CD4-positive, alpha-beta memory T cell (primary cell): ENCODE measurements around the gene EPN1. TPM values are rescaled to one million over a fixed set of nuclear protein-coding genes. Genes with fewer than 3 reads are reported as not detected.

Experiments
- CTCF ChIA-PET: fragments of 350-600 bp; sonication (Branson Sonifier 250); formaldehyde crosslinking; loops from one replicate; lab custom pipeline; 2021; ENCODE audit warnings: inconsistent platforms; ENCODE audit not compliant: partially characterized antibody; lab: Charles Lee
- POLR2A ChIA-PET: fragments of 350-600 bp; sonication (Branson Sonifier 250); formaldehyde crosslinking; loops from one replicate; lab custom pipeline; 2021; ENCODE audit not compliant: partially characterized antibody; lab: Charles Lee
- DNase-seq, 5 donors: peaks; one replicate each; pipeline versions ENCODE4 v3.0.0 to v3.0.0-alpha.2; 2020 to 2022; ENCODE audit warnings: mixed read lengths in 1 of 5
- H3K27ac ChIP-seq: one replicate; pipeline ENCODE4 v1.7.0; 2013; ENCODE audit warnings: low read depth, low read length
- H3K27me3 ChIP-seq: 2 replicates; pipeline ENCODE4 v1.7.0; 2013; ENCODE audit warnings: mild to moderate bottlenecking, low read length, moderate library complexity; ENCODE audit not compliant: insufficient read depth
- H3K36me3 ChIP-seq: 2 replicates; pipeline ENCODE4 v1.7.0; 2013; ENCODE audit warnings: mild to moderate bottlenecking, low read length, moderate library complexity; ENCODE audit not compliant: insufficient read depth
- H3K4me1 ChIP-seq: 2 replicates; pipeline ENCODE4 v1.7.0; 2013; ENCODE audit warnings: mild to moderate bottlenecking, low read length, moderate library complexity; ENCODE audit not compliant: insufficient read depth
- H3K4me3 ChIP-seq, 2 donors: one replicate each; pipeline ENCODE4 v1.7.0; 2013; ENCODE audit warnings: low read length in 2 of 2, mild to moderate bottlenecking in 1 of 2
- H3K9me3 ChIP-seq, 2 donors: one replicate each; pipeline ENCODE4 v1.7.0; 2013; ENCODE audit warnings: low read length in 2 of 2, control low read depth in 1 of 2; ENCODE audit not compliant: control insufficient read depth in 1 of 2
- H3K27ac Mint-ChIP-seq, 7 donors: one replicate each; pipeline ENCODE4 v1.8.0; 2020 to 2021; ENCODE audit warnings: mixed read lengths in 7 of 7, mild to moderate bottlenecking in 6 of 7, inconsistent platforms in 3 of 7, moderate library complexity in 3 of 7
- H3K27me3 Mint-ChIP-seq, 2 donors: one replicate each; pipeline ENCODE4 v1.8.0; 2020 to 2021; ENCODE audit warnings: mixed read lengths in 2 of 2
- H3K36me3 Mint-ChIP-seq, 2 donors: one replicate each; pipeline ENCODE4 v1.8.0; 2020 to 2021; ENCODE audit warnings: mixed read lengths in 2 of 2, inconsistent platforms in 1 of 2, mild to moderate bottlenecking in 1 of 2
- H3K4me1 Mint-ChIP-seq, 4 donors: one replicate each; pipeline ENCODE4 v1.8.0; 2020 to 2021; ENCODE audit warnings: mixed read lengths in 4 of 4, mild to moderate bottlenecking in 1 of 4
- H3K4me3 Mint-ChIP-seq, 8 donors: one replicate each; pipeline ENCODE4 v1.8.0; 2020 to 2021; ENCODE audit warnings: mixed read lengths in 8 of 8, mild to moderate bottlenecking in 7 of 8, moderate library complexity in 6 of 8, inconsistent platforms in 3 of 8
- H3K9me3 Mint-ChIP-seq, 8 donors: one replicate each; pipeline ENCODE4 v1.8.0; 2020 to 2021; ENCODE audit warnings: mixed read lengths in 8 of 8, mild to moderate bottlenecking in 5 of 8, inconsistent platforms in 3 of 8, moderate library complexity in 1 of 8
- intact Hi-C: fragments of 100-400 bp; cut with micrococcal nuclease; formaldehyde crosslinking; loops from one replicate; pipeline ENCODE4 v1.15.1; 2023
- polyA plus RNA-seq, 2 donors: library from polyadenylated mRNA; unstranded; fragments of 300-500 nt; fragmentation: Illumina TruSeq; gene quantifications; one replicate each; pipeline ENCODE4 v1.2.3, GENCODE V29; 2021
- total RNA-seq, 2 experiments: library from RNA; stranded (reverse); gene quantifications; one replicate each; pipeline ENCODE4 v1.2.3, GENCODE V29; 2021

The EPN1 gene
- total and polyA plus RNA-seq, 4 experiments from 2014 or later = 3.9 to 56.9 (median 34.7) TPM

DNA sequence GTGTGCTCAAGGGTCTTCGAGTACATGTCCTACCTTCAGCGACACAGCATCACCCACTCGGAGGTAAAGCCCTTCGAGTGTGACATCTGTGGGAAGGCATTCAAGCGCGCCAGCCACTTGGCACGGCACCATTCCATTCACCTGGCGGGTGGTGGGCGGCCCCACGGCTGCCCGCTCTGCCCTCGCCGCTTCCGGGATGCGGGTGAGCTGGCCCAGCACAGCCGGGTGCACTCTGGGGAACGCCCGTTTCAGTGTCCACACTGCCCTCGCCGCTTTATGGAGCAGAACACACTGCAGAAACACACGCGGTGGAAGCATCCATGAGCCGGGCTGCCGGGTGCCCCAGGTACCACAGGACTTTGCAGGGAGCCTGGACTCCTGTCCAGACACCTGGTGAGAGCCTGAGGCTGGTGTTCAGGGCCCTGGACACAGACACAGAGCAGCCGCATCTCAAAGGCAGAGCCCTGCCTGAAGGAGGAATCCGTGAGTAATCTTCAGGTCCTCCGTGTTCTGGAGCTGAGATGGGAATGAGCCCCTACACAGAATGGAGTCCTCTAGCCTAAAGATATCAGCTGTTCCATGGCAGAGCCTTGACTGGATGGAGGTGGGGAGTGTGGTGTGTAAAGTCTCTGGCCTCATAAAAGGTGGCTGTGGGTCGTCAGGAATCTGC is 30.0 kb upstream of the EPN1 start:
- H3K36me3 Mint-ChIP-seq = peaks cover 4 to 13% of the 10 kb centered on the region in 2 donors
- H3K27ac Mint-ChIP-seq = peak overlapping the region in 5 of 7 donors; percentile 57 to 90 (median 68)
- H3K27me3 Mint-ChIP-seq = no peaks in the 10 kb centered on the region
- H3K9me3 Mint-ChIP-seq = peaks cover 0 to 1% (median 0%) of the 10 kb centered on the region in 8 donors
- Histone ChIP-seq H3K27me3 (no peaks in the 10 kb centered on the region), H3K27ac (no peak overlapping the region), H3K9me3 (no peaks in the 10 kb centered on the region), H3K4me3 (no peak overlapping the region), H3K4me1 (peaks cover 50% of the 10 kb centered on the region), H3K36me3 (peaks cover 7% of the 10 kb centered on the region)
- ChIA-PET CTCF (interaction anchor here (1.6 to 4.1 kb wide), 3 partner anchors 13 to 177 kb away, joined by 5 to 36 read pairs (median 6); no protein-coding TSS in a partner anchor), POLR2A (interaction anchor here (3.7 to 4.0 kb wide), 2 partner anchors 10 to 11 kb away, joined by 51 to 84 read pairs; partner anchors contain the start of gene U2AF2)
- peak in 1 of 5 donors; percentile 31 for DNase-seq
- H3K4me3 Mint-ChIP-seq = peak overlapping the region; percentile 69 to 96 (median 92)
- H3K4me1 Mint-ChIP-seq = peaks cover 25 to 59% (median 42%) of the 10 kb centered on the region in 4 donors
- intact Hi-C loops = loop anchor here (5.0 kb wide), 3 partner anchors 38 to 528 kb away; partner anchors contain the start of genes PPP1R12C, UBE2S and ZNF865

DNA sequence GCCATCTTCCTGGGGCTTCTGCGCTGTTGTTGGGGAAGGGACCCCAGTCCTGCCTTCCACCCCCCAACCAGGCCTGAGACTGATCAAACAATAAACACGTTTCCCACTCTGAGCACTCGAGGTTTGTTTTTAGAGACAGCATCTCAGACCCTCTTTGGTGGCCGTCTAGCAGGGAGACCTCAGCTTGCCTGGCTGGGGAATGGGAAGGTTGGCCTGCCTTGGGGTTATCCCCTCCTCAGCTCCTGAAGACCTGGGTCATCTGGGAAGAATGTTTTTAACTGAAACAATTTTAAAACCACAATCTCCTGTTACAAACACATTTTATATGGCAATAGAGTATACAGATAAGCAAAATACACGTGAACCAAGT is 29.5 kb upstream of the EPN1 start:
- POLR2A ChIA-PET = interaction anchor here (3.7 to 4.0 kb wide), 2 partner anchors 9 to 12 kb away, joined by 51 to 84 read pairs; partner anchors contain the start of gene U2AF2
- intact Hi-C loops = no loop called here

DNA sequence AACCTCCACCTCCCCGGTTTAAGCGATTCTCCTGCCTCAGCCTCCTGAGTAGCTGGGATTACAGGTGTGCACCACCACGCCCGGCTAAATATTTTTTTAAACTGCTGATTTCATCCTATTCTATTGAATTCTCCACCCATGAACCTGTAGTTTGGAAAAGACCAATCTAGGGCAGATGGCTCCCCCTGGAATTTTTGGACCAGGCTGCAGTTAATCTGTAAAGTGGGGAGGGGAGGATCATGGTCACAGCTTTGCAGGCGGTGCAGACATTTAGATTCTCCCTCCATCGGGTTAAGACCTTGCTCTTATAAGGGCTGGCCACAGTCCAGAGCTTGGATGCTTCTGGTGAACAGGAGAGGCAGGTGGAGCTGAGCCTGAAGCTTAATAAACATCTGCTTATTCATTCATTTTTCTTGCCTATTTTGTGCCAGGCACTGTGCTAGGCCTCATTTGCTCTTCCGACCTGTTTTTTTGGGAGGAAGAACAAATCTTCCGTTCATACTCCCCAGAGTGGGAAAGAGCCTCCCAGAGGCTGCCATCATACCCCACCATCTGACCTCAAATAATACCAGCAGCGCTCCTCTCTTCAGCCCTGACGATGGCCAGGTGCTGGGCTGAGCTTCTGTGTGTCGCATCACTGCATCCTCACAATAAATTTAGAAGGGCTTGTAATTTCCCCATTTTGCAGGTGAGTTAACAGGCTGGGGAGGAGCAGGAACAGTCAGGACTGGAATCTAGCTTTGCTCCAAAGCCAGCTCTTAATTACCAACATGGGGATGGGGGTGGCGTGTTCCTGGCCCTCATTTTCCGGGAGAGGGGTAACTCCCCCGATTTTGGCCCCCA is 27.9 kb upstream of the EPN1 start:
- DNase-seq = no peak
- Histone ChIP-seq H3K27ac (peak overlapping the region; percentile 49), H3K27me3 (no peaks in the 10 kb centered on the region), H3K36me3 (peaks cover 7% of the 10 kb centered on the region), H3K4me1 (peaks cover 33% of the 10 kb centered on the region), H3K9me3 (no peaks in the 10 kb centered on the region), H3K4me3 (peak overlapping the region in 1 of 2 donors; percentile 52)
- peak overlapping the region; percentile 63 to 83 (median 74) for H3K4me3 Mint-ChIP-seq
- H3K27ac Mint-ChIP-seq = peak overlapping the region in 3 of 7 donors; percentile 31 to 55 (median 42)
- intact Hi-C loops = no loop called here
- ChIA-PET CTCF (interaction anchor here (0.9 to 4.1 kb wide), 5 partner anchors 10 to 179 kb away, joined by 4 to 36 read pairs (median 6); no protein-coding TSS in a partner anchor), POLR2A (interaction anchor here (1.0 to 2.1 kb wide), 6 partner anchors 10 to 47 kb away, joined by 3 to 9 read pairs (median 5); partner anchors contain the start of genes FIZ1, ZNF524 and ZNF784)
- H3K9me3 Mint-ChIP-seq = peaks cover 0 to 1% (median 0%) of the 10 kb centered on the region in 8 donors
- peaks cover 16 to 48% (median 29%) of the 10 kb centered on the region in 4 donors for H3K4me1 Mint-ChIP-seq
- no peaks in the 10 kb centered on the region for H3K27me3 Mint-ChIP-seq
- H3K36me3 Mint-ChIP-seq = peaks cover 4 to 13% of the 10 kb centered on the region in 2 donors

More for the DNA sequence above, 29.5 kb upstream of the EPN1 start:
- peaks cover 0 to 1% (median 0%) of the 10 kb centered on the region in 8 donors for H3K9me3 Mint-ChIP-seq
- DNase-seq = no peak
- Histone ChIP-seq H3K9me3 (no peaks in the 10 kb centered on the region), H3K4me1 (peaks cover 45% of the 10 kb centered on the region), H3K4me3 (no peak overlapping the region), H3K27me3 (no peaks in the 10 kb centered on the region), H3K36me3 (peaks cover 7% of the 10 kb centered on the region), H3K27ac (no peak overlapping the region)
- peak overlapping the region in 4 of 7 donors; percentile 50 to 71 (median 62) for H3K27ac Mint-ChIP-seq
- H3K4me3 Mint-ChIP-seq = peak overlapping the region in 7 of 8 donors; percentile 51 to 70 (median 60)
- H3K36me3 Mint-ChIP-seq = peaks cover 4 to 13% of the 10 kb centered on the region in 2 donors
- CTCF ChIA-PET = interaction anchor here (1.6 to 4.1 kb wide), 3 partner anchors 13 to 178 kb away, joined by 5 to 36 read pairs (median 6); no protein-coding TSS in a partner anchor
- H3K4me1 Mint-ChIP-seq = peaks cover 23 to 59% (median 38%) of the 10 kb centered on the region in 4 donors
- H3K27me3 Mint-ChIP-seq = no peaks in the 10 kb centered on the region

DNA sequence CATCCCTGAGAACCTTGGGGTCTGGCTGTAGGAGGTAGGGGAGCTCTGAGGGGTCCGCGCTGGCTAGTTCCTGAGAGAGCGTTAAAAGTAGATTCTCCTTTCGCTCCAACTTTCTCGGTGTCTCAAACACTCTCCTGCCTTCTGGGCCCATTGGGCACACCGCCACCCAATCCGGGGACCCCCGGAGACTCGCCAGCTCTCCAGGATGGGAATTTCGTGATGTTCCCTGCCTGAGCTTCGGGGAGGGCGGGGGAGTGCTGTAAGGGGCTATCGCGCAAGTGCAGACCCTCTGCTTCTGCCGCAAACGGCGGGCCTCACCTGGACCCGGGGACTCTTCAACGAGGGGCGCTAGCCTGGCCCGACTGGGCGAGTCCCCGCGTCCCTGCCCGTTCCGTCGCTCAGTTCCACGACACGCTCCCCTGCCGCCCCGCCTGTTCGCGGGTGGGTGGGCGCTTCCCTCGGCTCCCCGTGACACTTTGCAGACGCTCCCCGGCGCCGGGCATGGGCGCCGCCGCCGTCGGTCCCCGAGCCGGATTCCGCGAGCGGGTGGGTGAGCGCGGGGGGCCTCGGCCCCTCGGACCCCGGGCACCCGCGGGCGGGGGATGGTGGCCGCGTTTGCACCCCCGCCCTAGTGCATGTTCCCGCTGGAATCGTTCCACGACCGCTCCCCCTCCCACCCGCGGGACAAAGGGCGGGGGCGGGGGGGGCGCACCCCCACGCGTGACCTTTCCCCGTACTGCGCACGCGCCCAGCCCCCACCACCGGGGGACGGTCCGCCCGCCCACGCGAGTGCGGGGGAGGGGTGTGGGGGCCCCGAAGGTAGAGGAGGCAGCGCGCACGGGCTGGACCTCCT is 27.1 kb upstream of the EPN1 start, which contains the start of gene CCDC106:
CCDC106 (plus strand) TSS at position 481 of the 853 bp plus-strand sequence. CDS start 835 bp downstream, outside the sequence.
- peak within 1 kb of the TSS; percentile 63 to 83 (median 74) for H3K4me3 Mint-ChIP-seq
- Histone ChIP-seq H3K27me3 (no peaks in the 10 kb centered on the region), H3K9me3 (no peaks in the 10 kb centered on the region), H3K4me1 (peaks cover 31% of the 10 kb centered on the region), H3K36me3 (peaks cover 7% of the 10 kb centered on the region), H3K27ac (peak within 1 kb of the TSS; percentile 49), H3K4me3 (peak within 1 kb of the TSS; percentile 42 to 52)
- ChIA-PET POLR2A (interaction anchor here (1.0 to 2.1 kb wide), 7 partner anchors 9 to 171 kb away, joined by 3 to 9 read pairs (median 4); partner anchors contain the start of genes FIZ1, ZNF524, ZNF628 and ZNF784), CTCF (interaction anchor here (1.9 to 4.1 kb wide), 2 partner anchors 11 to 16 kb away, joined by 9 to 36 read pairs; no protein-coding TSS in a partner anchor)
- H3K4me1 Mint-ChIP-seq = peaks cover 15 to 45% (median 26%) of the 10 kb centered on the region in 4 donors
- H3K9me3 Mint-ChIP-seq = peaks cover 0 to 1% (median 0%) of the 10 kb centered on the region in 8 donors
- no peaks in the 10 kb centered on the region for H3K27me3 Mint-ChIP-seq
- peak in 4 of 5 donors; percentile 38 to 56 (median 44) for DNase-seq
- intact Hi-C loops = no loop called here
- H3K27ac Mint-ChIP-seq = peak within 1 kb of the TSS in 4 of 7 donors; percentile 31 to 55 (median 38)
- peaks cover 4 to 13% of the 10 kb centered on the region in 2 donors for H3K36me3 Mint-ChIP-seq

DNA sequence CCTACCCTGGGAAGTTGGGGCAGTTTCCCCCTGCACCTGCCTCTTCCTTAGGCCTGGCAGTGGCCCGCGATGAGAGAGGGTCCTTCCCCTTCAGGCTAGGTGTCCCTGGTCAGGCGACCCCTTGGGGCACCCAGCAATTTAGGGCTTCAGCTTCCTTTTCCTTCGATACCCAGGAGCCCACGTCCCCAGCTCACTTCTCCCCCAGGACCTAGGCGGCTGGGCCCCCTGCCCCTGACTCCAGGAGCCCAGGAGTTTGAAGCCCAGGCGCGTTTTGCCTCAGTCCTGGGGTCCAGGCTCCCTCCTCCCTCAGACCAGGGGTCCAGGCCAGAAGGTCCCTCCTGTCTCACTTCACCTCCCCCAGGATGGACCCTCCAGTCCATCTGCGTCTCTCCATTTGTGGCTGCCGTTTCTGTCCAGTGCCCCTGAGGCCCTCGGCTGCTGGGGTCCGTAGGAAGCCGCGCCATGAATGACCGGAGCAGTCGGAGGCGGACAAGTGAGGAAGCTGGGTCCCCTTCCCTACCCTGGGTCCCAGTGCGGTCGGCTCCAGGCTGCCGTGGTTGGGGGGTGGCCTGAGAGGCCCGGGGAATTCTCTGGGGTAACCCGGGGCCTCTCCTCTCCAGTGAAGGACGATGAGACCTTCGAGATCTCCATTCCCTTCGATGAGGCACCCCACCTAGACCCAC is 26.3 kb upstream of the EPN1 start:
- CTCF ChIA-PET = interaction anchor here (1.4 kb wide), 1 partner anchor 16 kb away, joined by 5 read pairs; no protein-coding TSS in a partner anchor
- H3K4me3 ChIP-seq = peak overlapping the region in 1 of 2 donors; percentile 52
- POLR2A ChIA-PET = interaction anchor here (1.1 to 1.7 kb wide), 5 partner anchors 10 to 172 kb away, joined by 3 to 9 read pairs (median 4); partner anchors contain the start of gene ZNF628
- peaks cover 10 to 41% (median 21%) of the 10 kb centered on the region in 4 donors for H3K4me1 Mint-ChIP-seq
- intact Hi-C loops = no loop called here
- peak overlapping the region; percentile 49 for H3K27ac ChIP-seq
- DNase-seq = peak in 1 of 5 donors; percentile 34
- no peaks in the 10 kb centered on the region for H3K27me3 Mint-ChIP-seq
- H3K36me3 ChIP-seq = peaks cover 7% of the 10 kb centered on the region
- no peaks in the 10 kb centered on the region for H3K27me3 ChIP-seq
- H3K4me1 ChIP-seq = peaks cover 37% of the 10 kb centered on the region
- peaks cover 0 to 2% (median 0%) of the 10 kb centered on the region in 8 donors for H3K9me3 Mint-ChIP-seq
- peak overlapping the region; percentile 52 to 80 (median 58) for H3K4me3 Mint-ChIP-seq
- H3K9me3 ChIP-seq = no peaks in the 10 kb centered on the region
- H3K27ac Mint-ChIP-seq = peak overlapping the region in 3 of 7 donors; percentile 8 to 35 (median 27)
- peaks cover 4 to 12% of the 10 kb centered on the region in 2 donors for H3K36me3 Mint-ChIP-seq
